SK-N-SH treated with all-trans-retinoic acid at 6 μM for 48 hours (cell line): ENCODE measurements around the gene MCU.

Source experiments
- ATAC-seq: fragments of 200-7000 bp; cut with Tn5 transposase; 3 replicates; pipeline ENCODE4 v1.9.1; 2020; ENCODE audit warnings: mild to moderate bottlenecking, moderate library complexity
- ARNTL ChIP-seq: fragments of 450-650 bp; formaldehyde crosslinking; IDR thresholded peaks from 2 replicates; pipeline ENCODE4 v1.5.0; 2020; ENCODE audit warnings: low read depth, mild to moderate bottlenecking, moderate library complexity, borderline replicate concordance
- BACH2 ChIP-seq: fragments of 250-450 bp; sonication (Bioruptor Pico); IDR thresholded peaks from 2 replicates; pipeline ENCODE4 v1.9.0; 2021; ENCODE audit warnings: mild to moderate bottlenecking, borderline replicate concordance
- CREB5 ChIP-seq: fragments of 250-450 bp; sonication (Bioruptor Pico); IDR thresholded peaks from 2 replicates; pipeline ENCODE4 v1.5.1; 2020; ENCODE audit warnings: low read depth, mild to moderate bottlenecking, moderate library complexity
- CSDC2 ChIP-seq: fragments of 250-450 bp; sonication (Bioruptor Pico); IDR thresholded peaks from 2 replicates; pipeline ENCODE4 v1.5.0; 2020; ENCODE audit warnings: mild to moderate bottlenecking, moderate library complexity
- CSRNP3 ChIP-seq: fragments of 250-450 bp; sonication (Bioruptor Pico); IDR thresholded peaks from 2 replicates; pipeline ENCODE4 v1.5.1; 2021; ENCODE audit warnings: mild to moderate bottlenecking, moderate library complexity
- ESRRG ChIP-seq: fragments of 250-450 bp; sonication (Bioruptor Pico); IDR thresholded peaks from 2 replicates; pipeline ENCODE4 v1.6.1; 2021; ENCODE audit warnings: mild to moderate bottlenecking
- GLIS3 ChIP-seq: fragments of 250-450 bp; sonication (Bioruptor Pico); IDR thresholded peaks from 2 replicates; pipeline ENCODE4 v1.5.0; 2020; ENCODE audit warnings: mild to moderate bottlenecking, moderate library complexity
- OSR1 ChIP-seq: fragments of 250-450 bp; sonication (Bioruptor Pico); IDR thresholded peaks from 2 replicates; pipeline ENCODE4 v1.8.0; 2022; ENCODE audit warnings: moderate library complexity, mild to moderate bottlenecking, inconsistent platforms
- POU6F1 ChIP-seq: fragments of 250-450 bp; sonication (Bioruptor Pico); IDR thresholded peaks from 2 replicates; pipeline ENCODE4 v1.8.0; 2021; ENCODE audit warnings: low read depth, mild to moderate bottlenecking, moderate library complexity, borderline replicate concordance
- PPARA ChIP-seq: fragments of 250-450 bp; sonication (Bioruptor Pico); IDR thresholded peaks from 2 replicates; pipeline ENCODE4 v1.5.0; 2020; ENCODE audit warnings: mild to moderate bottlenecking, borderline replicate concordance
- RARB ChIP-seq: fragments of 250-450 bp; sonication (Bioruptor Pico); IDR thresholded peaks from 2 replicates; pipeline ENCODE4 v1.8.0; 2021; ENCODE audit warnings: mild to moderate bottlenecking, moderate library complexity
- SNAI2 ChIP-seq: fragments of 250-450 bp; sonication (Bioruptor Pico); IDR thresholded peaks from 2 replicates; pipeline ENCODE4 v1.5.0; 2020; ENCODE audit warnings: mild to moderate bottlenecking, moderate library complexity
- TCF4 ChIP-seq: fragments of 250-450 bp; sonication (Bioruptor Pico); IDR thresholded peaks from 2 replicates; pipeline ENCODE4 v1.8.0; 2021; ENCODE audit warnings: mild to moderate bottlenecking, moderate library complexity, borderline replicate concordance
- TOX ChIP-seq: fragments of 250-450 bp; sonication (Bioruptor Pico); IDR thresholded peaks from 2 replicates; pipeline ENCODE4 v1.8.0; 2021; ENCODE audit warnings: mild to moderate bottlenecking, moderate library complexity, borderline replicate concordance
- TSHZ2 ChIP-seq: fragments of 250-450 bp; sonication (Bioruptor Pico); IDR thresholded peaks from 2 replicates; pipeline ENCODE4 v1.5.0; 2020; ENCODE audit warnings: mild to moderate bottlenecking, moderate library complexity
- ZC3H10 ChIP-seq: fragments of 250-450 bp; sonication (Bioruptor Pico); IDR thresholded peaks from 2 replicates; pipeline ENCODE4 v1.5.1; 2021; ENCODE audit warnings: mild to moderate bottlenecking, moderate library complexity
- ZFP3 ChIP-seq: fragments of 250-450 bp; sonication (Bioruptor Pico); IDR thresholded peaks from 2 replicates; pipeline ENCODE4 v1.5.0; 2020; ENCODE audit warnings: mild to moderate bottlenecking, moderate library complexity
- ZNF565 ChIP-seq: fragments of 450-650 bp; formaldehyde crosslinking; conservative IDR thresholded peaks from 2 replicates; pipeline ENCODE4 v1.5.0; 2020; ENCODE audit warnings: low read depth, mild to moderate bottlenecking, moderate library complexity
- ZNF70 ChIP-seq: fragments of 450-650 bp; formaldehyde crosslinking; IDR thresholded peaks from 2 replicates; pipeline ENCODE4 v1.5.0; 2020; ENCODE audit warnings: mild to moderate bottlenecking, moderate library complexity
- ZNF8 ChIP-seq: fragments of 450-650 bp; formaldehyde crosslinking; IDR thresholded peaks from 2 replicates; pipeline ENCODE4 v1.5.0; 2020; ENCODE audit warnings: mild to moderate bottlenecking, moderate library complexity

Gene MCU

GRCh38 chr10:72828294-72828693 lies 136.4 kb downstream of the MCU start:
- no peak for TF ChIP-seq CSDC2 (CRISPR knock-in tag)
- ATAC-seq: no peak

- TF ChIP-seq BACH2 (CRISPR knock-in tag): no peak
- TF ChIP-seq, all 23 proteins: peak for 0
- ATAC-seq: no peak
Observed at GRCh38 chr10:72830625-72831024, 138.7 kb downstream of the MCU start.

- TF ChIP-seq ZC3H10 (CRISPR knock-in tag) (no peak), POU6F1 (CRISPR knock-in tag) (no peak), ARNTL (CRISPR knock-in tag) (no peak), ZNF8 (CRISPR knock-in tag) (no peak), ZNF70 (CRISPR knock-in tag) (no peak), TSHZ2 (CRISPR knock-in tag) (no peak), ZFP3 (CRISPR knock-in tag) (no peak), OSR1 (no peak), GLIS3 (CRISPR knock-in tag) (no peak)
- no peak for ATAC-seq
Observed at GRCh38 chr10:72831696-72832409, 139.9 kb downstream of the MCU start.

GRCh38 chr10:72832701-72833100 lies 140.8 kb downstream of the MCU start:
- no peak for ATAC-seq
- TF ChIP-seq CREB5 (CRISPR knock-in tag) (no peak), SNAI2 (CRISPR knock-in tag) (no peak), POU6F1 (CRISPR knock-in tag) (no peak), RARB (CRISPR knock-in tag) (no peak), ARNTL (CRISPR knock-in tag) (no peak), TCF4 (CRISPR knock-in tag) (no peak), ZNF8 (CRISPR knock-in tag) (no peak), PPARA (CRISPR knock-in tag) (no peak), GLIS3 (CRISPR knock-in tag) (no peak), CSDC2 (CRISPR knock-in tag) (no peak), ZNF565 (CRISPR knock-in tag) (no peak), BACH2 (CRISPR knock-in tag) (no peak), TOX (no peak), CSRNP3 (no peak), TSHZ2 (CRISPR knock-in tag) (no peak), ZC3H10 (CRISPR knock-in tag) (no peak), ESRRG (CRISPR knock-in tag) (no peak)
- TF ChIP-seq, all 23 proteins: peak for 0
